ENCODE results near the gene IL17RA.

The IL17RA gene

GRCh38 chr22:17107547-17107810 lies 22.7 kb downstream of the IL17RA start:
- no peak for DNase-seq

DNA sequence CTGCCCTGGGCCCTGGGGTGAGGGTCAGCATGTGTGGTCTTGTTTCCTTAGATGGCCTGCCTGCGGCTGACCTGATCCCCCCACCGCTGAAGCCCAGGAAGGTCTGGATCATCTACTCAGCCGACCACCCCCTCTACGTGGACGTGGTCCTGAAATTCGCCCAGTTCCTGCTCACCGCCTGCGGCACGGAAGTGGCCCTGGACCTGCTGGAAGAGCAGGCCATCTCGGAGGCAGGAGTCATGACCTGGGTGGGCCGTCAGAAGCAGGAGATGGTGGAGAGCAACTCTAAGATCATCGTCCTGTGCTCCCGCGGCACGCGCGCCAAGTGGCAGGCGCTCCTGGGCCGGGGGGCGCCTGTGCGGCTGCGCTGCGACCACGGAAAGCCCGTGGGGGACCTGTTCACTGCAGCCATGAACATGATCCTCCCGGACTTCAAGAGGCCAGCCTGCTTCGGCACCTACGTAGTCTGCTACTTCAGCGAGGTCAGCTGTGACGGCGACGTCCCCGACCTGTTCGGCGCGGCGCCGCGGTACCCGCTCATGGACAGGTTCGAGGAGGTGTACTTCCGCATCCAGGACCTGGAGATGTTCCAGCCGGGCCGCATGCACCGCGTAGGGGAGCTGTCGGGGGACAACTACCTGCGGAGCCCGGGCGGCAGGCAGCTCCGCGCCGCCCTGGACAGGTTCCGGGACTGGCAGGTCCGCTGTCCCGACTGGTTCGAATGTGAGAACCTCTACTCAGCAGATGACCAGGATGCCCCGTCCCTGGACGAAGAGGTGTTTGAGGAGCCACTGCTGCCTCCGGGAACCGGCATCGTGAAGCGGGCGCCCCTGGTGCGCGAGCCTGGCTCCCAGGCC lies 23.7 kb downstream of the IL17RA start:
- DNase-seq: no peak

GRCh38 chr22:17109113-17109865 lies 24.5 kb downstream of the IL17RA start:
- no peak for DNase-seq

DNA sequence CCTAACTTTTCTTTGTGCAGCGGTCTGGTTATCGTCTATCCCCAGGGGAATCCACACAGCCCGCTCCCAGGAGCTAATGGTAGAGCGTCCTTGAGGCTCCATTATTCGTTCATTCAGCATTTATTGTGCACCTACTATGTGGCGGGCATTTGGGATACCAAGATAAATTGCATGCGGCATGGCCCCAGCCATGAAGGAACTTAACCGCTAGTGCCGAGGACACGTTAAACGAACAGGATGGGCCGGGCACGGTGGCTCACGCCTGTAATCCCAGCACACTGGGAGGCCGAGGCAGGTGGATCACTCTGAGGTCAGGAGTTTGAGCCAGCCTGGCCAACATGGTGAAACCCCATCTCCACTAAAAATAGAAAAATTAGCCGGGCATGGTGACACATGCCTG lies 25.2 kb downstream of the IL17RA start:
- no peak for DNase-seq

DNA sequence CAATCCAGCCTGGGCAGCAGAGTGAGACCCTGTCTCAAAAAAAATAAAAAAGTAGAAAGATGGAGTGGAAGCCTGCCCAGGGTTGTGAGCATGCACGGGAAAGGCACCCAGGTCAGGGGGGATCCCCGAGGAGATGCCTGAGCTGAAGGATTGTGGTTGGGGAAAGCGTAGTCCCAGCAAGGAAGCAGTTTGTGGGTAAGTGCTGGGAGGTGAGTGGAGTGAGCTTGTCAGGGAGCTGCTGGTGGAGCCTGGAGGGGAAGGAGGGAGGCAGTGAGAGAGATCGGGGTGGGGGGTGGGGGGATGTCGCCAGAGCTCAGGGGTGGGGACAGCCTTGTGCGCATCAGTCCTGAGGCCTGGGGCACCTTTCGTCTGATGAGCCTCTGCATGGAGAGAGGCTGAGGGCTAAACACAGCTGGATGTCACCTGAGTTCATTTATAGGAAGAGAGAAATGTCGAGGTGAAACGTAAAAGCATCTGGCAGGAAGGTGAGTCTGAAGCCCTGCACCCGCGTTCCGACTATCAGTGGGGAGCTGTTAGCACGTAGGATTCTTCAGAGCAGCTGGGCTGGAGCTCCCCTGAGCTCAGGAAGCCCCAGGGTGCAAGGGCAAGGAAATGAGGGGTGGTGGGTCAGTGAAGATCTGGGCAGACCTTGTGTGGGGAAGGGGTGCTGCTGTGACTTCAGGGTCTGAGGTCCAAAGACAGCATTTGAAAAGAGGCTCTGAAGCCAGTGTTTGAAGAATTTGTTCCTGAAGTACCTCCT lies 26.2 kb downstream of the IL17RA start:
- DNase-seq: no peak

GRCh38 chr22:17112491-17113042 lies 27.8 kb downstream of the IL17RA start:
- DNase-seq: peak; percentile 27

DNA sequence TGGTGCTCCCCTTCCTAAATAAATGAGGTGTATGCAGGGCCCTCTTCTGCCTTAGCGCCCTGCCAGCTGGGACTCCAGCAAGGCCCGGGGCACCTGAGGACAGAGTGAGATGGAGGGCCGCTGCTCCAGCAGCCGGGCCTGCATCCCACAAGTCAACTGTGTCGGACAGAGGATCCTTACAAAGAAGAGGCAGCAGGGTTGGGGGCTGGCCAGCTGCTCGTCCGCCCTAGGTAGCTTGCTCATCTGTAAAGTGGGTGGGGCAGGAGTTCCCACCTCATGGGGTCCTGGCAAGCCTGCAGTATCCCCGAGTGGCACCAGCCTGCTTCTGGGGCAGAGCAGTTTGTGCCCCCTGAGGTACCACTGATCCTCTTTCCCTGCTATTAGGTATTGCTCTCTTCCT lies 28.8 kb downstream of the IL17RA start:
- no peak for DNase-seq

DNA sequence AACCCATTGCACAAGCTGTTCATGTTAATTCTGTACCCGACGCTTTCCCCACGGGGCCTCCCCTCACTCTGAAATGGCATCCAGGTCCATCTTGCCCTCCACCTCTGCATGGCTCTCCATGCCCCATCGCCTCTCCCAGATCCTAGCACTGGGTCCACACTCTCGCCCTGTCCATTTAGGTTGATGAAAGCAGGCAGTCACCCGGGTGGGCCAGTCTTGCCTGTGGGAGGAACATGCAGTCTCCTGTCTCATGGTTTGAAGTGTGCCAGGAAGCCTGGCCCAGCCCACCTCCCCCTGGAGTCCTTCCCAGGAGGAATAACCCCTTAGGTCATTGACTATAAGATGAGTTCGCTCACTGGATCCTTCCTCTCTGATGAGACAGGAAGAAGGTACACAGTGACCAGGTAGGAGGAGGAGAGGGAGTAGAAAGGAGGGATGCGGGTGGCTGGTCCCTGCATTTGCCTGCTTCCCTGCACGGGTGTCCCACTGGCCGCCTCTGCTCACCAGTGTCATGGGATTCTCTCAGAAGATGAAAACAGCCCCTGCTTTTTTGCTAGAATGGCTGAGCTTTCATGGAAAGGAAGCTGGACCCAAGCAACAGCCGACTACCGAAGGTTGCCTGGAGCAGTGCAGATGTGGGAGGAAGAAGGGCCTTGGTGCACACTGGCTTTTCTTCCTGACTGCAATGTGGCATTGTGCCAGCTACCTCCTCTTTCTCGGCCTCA lies 29.5 kb downstream of the IL17RA start:
- DNase-seq: no peak

- no peak for DNase-seq
Measured at GRCh38 chr22:17114898-17115235, 30.1 kb downstream of the IL17RA start.

- no peak for DNase-seq
Measured at GRCh38 chr22:17115236-17115635, 30.4 kb downstream of the IL17RA start.

- no peak for DNase-seq
Measured at GRCh38 chr22:17115945-17116565, 31.3 kb downstream of the IL17RA start.

DNA sequence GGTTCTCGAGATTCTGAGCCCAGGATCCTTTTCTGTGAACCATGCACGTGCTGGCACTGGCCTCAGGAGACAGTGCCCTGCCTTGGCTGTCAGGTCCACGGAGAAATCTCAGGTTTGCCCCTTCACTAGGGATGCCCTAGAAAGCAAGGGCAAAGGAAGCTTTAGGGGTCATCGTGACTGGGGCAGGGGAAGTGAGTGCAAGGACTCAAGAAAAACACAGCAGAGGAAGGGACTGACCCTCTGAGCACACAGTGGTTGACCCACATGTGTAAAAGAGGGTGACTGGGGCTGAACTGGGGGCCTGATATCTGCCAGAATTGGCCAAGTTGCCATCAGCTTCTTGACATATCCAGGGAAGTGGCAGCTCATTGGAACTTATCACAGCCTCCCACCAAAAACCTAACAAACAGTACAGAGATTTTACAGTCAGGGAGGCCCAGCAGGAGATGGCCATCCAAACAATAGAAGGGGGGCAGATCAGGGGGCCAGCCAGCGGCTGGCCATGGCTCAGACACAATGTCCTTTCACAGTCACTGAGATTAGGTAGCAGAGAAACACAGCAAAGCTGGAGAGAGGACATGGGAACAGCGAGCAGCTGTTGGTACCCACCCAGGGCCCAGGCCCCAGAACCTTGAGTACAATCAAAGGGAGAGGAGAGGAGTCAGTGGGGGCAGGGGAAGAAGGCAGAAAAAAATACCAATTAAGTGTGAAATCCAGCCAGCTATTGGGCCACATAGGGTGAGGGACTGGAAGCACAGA lies 32.0 kb downstream of the IL17RA start:
- no peak for DNase-seq

DNA sequence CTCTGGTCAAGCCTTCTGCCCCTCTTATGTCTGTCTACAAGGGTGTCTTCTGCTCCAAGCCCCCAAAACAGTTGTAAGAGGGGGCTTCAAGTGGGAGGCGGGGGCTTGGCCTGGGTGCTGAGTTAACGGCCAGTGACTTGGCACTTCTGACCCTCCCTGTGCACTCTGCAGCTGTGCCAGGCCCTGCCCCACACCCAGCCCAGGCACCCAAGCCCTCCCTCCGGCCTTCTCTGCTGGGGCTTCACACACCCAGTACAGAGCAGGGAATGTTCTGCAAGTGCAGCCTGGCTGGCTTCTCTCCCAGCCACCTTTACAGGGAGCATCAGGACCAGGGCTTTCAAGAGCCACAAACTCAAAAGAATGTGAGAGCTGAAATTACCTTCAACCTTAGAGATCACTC lies 32.6 kb downstream of the IL17RA start:
- no peak for DNase-seq

DNA sequence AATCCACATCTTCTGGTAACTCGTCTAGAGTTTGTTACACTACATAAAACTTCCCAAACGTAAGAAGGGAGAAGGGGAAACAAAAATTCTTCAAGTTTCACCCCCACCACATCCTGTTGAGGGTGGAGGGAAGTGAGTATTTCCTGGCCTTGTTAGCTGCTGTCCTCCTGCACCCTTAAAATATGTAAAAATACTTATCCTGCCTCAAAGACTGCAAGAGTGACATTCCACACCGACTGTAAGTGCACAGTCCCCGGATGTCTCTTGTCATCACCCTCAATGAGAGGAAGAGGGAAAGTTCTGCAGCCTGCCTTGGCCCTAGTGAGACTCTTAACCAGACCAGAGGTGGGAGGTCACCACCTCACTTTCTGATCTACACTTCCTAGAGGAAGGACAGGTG lies 33.1 kb downstream of the IL17RA start:
- no peak for DNase-seq

GRCh38 chr22:17118342-17118741 lies 33.5 kb downstream of the IL17RA start:
- no peak for DNase-seq

DNA sequence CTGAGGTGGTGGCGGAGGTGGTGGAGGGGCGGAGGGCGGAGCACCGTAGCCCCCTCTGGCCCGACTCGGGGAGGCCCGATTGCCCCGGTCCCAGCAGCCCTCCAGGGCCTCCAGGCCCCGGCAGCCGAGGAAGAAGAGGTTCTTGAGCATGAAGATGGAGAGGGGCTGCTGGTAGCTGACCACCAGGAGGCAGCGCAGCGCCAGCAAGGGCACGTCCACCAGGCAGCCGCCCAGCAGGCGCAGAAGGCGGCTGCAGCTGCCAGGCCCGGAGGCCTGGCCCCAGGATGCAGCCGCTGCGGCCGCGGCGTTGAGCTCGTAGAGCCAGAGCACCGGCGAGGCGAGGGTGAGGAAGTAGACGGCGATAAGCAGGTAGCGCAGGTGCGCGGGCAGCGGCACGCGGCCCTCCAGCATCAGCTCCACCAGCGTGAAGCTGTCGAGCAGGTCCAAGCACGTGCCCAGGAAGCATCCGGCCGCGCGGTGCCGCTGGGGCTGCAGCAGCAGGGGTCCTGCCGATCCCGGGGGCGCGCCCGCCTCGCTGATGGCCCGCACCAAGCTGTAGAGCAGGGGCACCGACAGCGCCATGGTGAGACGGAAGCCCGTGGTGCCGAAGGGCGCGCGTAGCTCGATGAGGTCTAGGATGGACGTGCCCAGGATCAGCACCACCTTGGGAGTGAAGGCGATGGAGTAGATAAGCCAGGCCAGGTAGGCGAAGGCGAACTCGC lies 34.8 kb downstream of the IL17RA start:
- no peak for DNase-seq

DNA sequence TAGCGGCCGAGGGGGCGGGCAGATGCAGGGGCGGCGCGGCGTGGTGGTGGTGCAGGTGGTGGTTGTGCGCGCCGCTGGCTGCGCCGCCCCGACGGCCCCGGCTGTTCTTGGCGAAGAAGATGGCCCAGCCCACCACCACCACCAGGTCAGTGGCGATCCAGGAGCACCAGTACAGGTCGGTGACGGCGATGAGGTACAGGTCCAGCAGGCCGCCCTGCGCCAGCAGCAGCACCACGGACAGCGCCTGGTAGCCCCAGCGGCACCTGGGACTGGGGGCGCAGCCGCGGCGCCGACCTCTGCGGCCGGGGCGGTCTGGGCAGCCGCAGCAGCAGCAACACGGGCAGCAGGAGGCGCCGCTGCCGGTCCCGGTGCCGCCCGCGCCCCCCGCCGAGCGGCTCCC lies 35.5 kb downstream of the IL17RA start:
- no peak for DNase-seq

- DNase-seq: no peak
Measured at GRCh38 chr22:17120711-17121232, 36.0 kb downstream of the IL17RA start.

DNA sequence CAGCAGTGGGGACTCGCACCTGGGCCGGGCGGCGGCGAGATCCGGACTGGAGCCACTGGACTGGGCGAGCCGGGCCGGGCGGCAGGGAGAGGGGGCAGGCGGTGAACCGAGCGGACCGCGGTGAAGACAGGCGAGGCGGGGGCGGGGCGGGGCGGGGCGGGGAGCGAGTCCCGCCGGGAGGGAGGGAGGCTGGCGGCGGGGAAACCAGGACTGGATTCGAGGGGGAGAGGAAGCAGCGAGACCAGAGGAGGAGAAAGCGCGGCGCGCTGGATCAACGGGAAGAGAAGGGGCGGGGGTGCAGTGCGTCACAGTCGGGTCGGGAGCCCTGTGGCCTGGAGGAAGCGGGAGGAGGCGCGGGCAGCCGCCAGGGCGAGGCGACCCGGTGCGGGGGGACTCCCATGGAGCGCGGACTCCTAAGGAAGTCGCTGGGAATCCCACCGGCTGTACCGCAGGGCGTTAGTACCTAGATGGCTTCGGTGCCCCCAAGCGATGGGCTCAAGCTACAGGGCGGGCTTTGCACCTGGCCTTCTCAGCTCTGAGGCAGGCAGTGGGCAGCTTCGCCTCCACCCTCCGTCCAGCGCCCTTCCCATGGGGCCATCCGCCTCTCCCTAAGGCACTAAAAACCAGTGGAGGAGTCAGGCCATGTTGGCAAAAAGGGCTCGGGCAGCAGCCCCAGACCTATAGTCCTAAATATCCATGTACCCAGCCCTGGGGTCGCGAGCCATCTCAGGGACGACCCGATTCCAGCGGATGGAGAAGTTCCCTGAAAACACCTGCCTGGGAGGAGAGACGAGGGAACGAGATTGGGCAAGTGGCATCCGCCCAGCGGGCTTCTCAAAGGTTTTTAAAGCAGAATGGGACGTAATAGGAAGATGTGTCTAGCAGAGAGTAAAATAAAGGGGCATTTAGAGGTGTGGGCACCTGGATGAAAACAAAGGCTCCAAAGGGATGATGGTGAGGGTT lies 36.7 kb downstream of the IL17RA start, which contains the start of gene TMEM121B:
Gene TMEM121B, minus strand, starts transcription at position 128 of the 963 bp plus-strand sequence. CDS start 233 bp downstream, outside the sequence.
- DNase-seq: peak; percentile 81

Measured in NCI-H510A treated with DMSO at 0.1 percent for 48 hours (cell line).